ENCODE measurements around the gene EPHB2. TPM values are rescaled to one million over a fixed set of nuclear protein-coding genes. Genes with fewer than 3 reads are reported as not detected.

Gene EPHB2
- total RNA-seq, 6 experiments from 2014 or later: 13.1 to 36.4 (median 30.9) TPM

DNA sequence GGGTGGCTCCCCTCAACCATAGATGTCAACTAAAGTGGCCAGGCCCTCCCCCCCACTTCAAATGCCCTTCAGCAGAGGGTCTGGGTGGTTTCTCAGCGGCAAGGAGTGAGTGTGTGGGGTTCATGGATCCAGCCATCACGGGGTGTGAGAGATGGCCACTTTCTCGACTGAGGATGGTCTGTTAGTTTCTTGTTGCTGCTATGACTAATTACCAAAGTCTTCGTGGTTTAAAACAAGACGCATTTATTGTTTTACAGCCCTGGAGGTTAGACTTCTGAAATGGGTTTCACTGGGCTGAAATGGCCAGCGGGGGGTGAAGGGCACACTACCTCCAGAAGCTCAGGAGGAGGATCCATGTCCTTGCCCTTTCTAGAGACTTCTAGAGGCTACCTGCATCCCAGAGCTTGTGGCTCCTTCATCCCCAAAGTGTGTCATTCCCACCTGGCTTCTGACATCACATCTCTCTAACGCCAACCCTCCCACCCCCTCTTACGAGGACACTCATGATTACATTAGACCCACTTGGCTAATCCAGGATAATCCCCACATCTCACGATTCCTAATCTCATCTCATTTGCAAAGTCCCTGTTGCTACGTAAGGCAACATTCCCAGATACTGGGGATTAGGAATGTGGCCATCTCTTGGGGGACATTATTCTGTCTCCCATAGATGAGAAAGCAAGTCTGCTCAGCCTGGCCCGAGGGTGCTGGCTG lies 53.0 kb downstream of the EPHB2 start:
- H3K36me3 Mint-ChIP-seq (ENCODE audit: low read depth): no peaks in the 10 kb centered on the region
- no peak for TF ChIP-seq CTCF (IDR thresholded peaks at IDR 0.05)
- peaks cover 25% of the 10 kb centered on the region for H3K4me1 Mint-ChIP-seq (ENCODE audit: low read depth)
- H3K9me3 Mint-ChIP-seq: no peaks in the 10 kb centered on the region
- DNase-seq: no peak
- H3K4me3 Mint-ChIP-seq: no peak overlapping the region
- H3K27me3 Mint-ChIP-seq (ENCODE audit: insufficient read depth): peaks cover 2% of the 10 kb centered on the region; the same call in 1 of the 2 replicates
- no peak overlapping the region for H3K27ac Mint-ChIP-seq

- peaks cover 9% of the 10 kb centered on the region; the same call in 1 of the 2 replicates for H3K27me3 Mint-ChIP-seq (ENCODE audit: insufficient read depth)
- no peak for TF ChIP-seq CTCF (IDR thresholded peaks at IDR 0.05)
- no peak overlapping the region for H3K4me3 Mint-ChIP-seq
- peaks cover 11% of the 10 kb centered on the region; the same call in 1 of the 2 replicates for H3K4me1 Mint-ChIP-seq (ENCODE audit: low read depth)
- no peaks in the 10 kb centered on the region for H3K36me3 Mint-ChIP-seq (ENCODE audit: low read depth)
- DNase-seq: no peak
- H3K27ac Mint-ChIP-seq: no peak overlapping the region
- H3K9me3 Mint-ChIP-seq: no peaks in the 10 kb centered on the region
Observed at GRCh38 chr1:22767852-22768251, 57.2 kb downstream of the EPHB2 start.

- DNase-seq: no peak
- no peak for TF ChIP-seq CTCF (IDR thresholded peaks at IDR 0.05)
- H3K9me3 Mint-ChIP-seq: no peaks in the 10 kb centered on the region
- H3K27ac Mint-ChIP-seq: no peak overlapping the region
- H3K27me3 Mint-ChIP-seq (ENCODE audit: insufficient read depth): peaks cover 9% of the 10 kb centered on the region; the same call in 1 of the 2 replicates
- peaks cover 13% of the 10 kb centered on the region for H3K4me1 Mint-ChIP-seq (ENCODE audit: low read depth)
- peaks cover 5% of the 10 kb centered on the region; the same call in 1 of the 2 replicates for H3K36me3 Mint-ChIP-seq (ENCODE audit: low read depth)
- H3K4me3 Mint-ChIP-seq: no peak overlapping the region
Observed at GRCh38 chr1:22769932-22770331, 59.3 kb downstream of the EPHB2 start.

- Mint-ChIP-seq H3K27ac (no peak overlapping the region), H3K27me3 (ENCODE audit: insufficient read depth) (peaks cover 19% of the 10 kb centered on the region), H3K4me1 (ENCODE audit: low read depth) (peaks cover 30% of the 10 kb centered on the region), H3K4me3 (no peak overlapping the region), H3K36me3 (ENCODE audit: low read depth) (peaks cover 5% of the 10 kb centered on the region; the same call in 1 of the 2 replicates), H3K9me3 (no peaks in the 10 kb centered on the region)
- no peak for TF ChIP-seq CTCF (IDR thresholded peaks at IDR 0.05)
- DNase-seq: no peak
Observed at GRCh38 chr1:22772014-22772413, 61.4 kb downstream of the EPHB2 start.

- peaks cover 22% of the 10 kb centered on the region for H3K27me3 Mint-ChIP-seq (ENCODE audit: insufficient read depth)
- DNase-seq: no peak
- H3K36me3 Mint-ChIP-seq (ENCODE audit: low read depth): peaks cover 5% of the 10 kb centered on the region; the same call in 1 of the 2 replicates
- H3K4me3 Mint-ChIP-seq: no peak overlapping the region
- H3K9me3 Mint-ChIP-seq: no peaks in the 10 kb centered on the region
- TF ChIP-seq CTCF (IDR thresholded peaks at IDR 0.05): no peak
- peaks cover 30% of the 10 kb centered on the region for H3K4me1 Mint-ChIP-seq (ENCODE audit: low read depth)
- H3K27ac Mint-ChIP-seq: peak overlapping the region; percentile 68
Observed at GRCh38 chr1:22773981-22774832, 63.6 kb downstream of the EPHB2 start.
